ENCODE measurements around the gene SMAD2.

SMAD2 gene

GRCh38 chr18:47832348-47832747 lies 98.1 kb downstream of the SMAD2 start:
- Histone ChIP-seq H3K4me2 (ENCODE audit: low read depth, low read length) (no peak overlapping the region), H2AFZ (ENCODE audit: low read length) (no peak overlapping the region), H3K4me1 (ENCODE audit: low read length) (no peaks in the 10 kb centered on the region), H3K9ac (ENCODE audit: low read length) (no peak overlapping the region), H3K36me3 (replicated peaks; ENCODE audit: insufficient read depth, low read length) (no peaks in the 10 kb centered on the region), H3F3A (ENCODE audit: insufficient read depth, low read length) (no peaks in the 10 kb centered on the region), H3K9me3 (replicated peaks; ENCODE audit: insufficient read depth, low read length) (no peaks in the 10 kb centered on the region), H3K27me3 (replicated peaks; ENCODE audit: insufficient read depth, low read length) (no peaks in the 10 kb centered on the region), H3K4me3 (ENCODE audit: low read length) (no peak overlapping the region), H3K9me2 (replicated peaks; ENCODE audit: insufficient read depth, low read length) (no peaks in the 10 kb centered on the region), H4K20me1 (ENCODE audit: insufficient read depth, low read length) (no peaks in the 10 kb centered on the region), H3K79me2 (ENCODE audit: low read length) (no peaks in the 10 kb centered on the region), H3K27ac (ENCODE audit: low read length) (no peak overlapping the region)
- DNase-seq: no peak
- TF ChIP-seq EZH2 (optimal IDR thresholded peaks at IDR 0.05; ENCODE audit: low read depth, low read length) (no peak), EZH2phosphoT487 (IDR thresholded peaks at IDR 0.05; ENCODE audit: low read length) (no peak), CTCF (IDR thresholded peaks at IDR 0.05; ENCODE audit: low read length) (no peak)

GRCh38 chr18:47831351-47831750 lies 99.1 kb downstream of the SMAD2 start:
- Histone ChIP-seq H3K4me2 (ENCODE audit: low read depth, low read length) (no peak overlapping the region), H3K9me3 (replicated peaks; ENCODE audit: insufficient read depth, low read length) (no peaks in the 10 kb centered on the region), H3F3A (ENCODE audit: insufficient read depth, low read length) (no peaks in the 10 kb centered on the region), H3K9me2 (replicated peaks; ENCODE audit: insufficient read depth, low read length) (no peaks in the 10 kb centered on the region), H3K4me1 (ENCODE audit: low read length) (no peaks in the 10 kb centered on the region), H3K27ac (ENCODE audit: low read length) (no peak overlapping the region), H3K9ac (ENCODE audit: low read length) (no peak overlapping the region), H3K27me3 (replicated peaks; ENCODE audit: insufficient read depth, low read length) (no peaks in the 10 kb centered on the region), H3K4me3 (ENCODE audit: low read length) (no peak overlapping the region), H2AFZ (ENCODE audit: low read length) (no peak overlapping the region), H4K20me1 (ENCODE audit: insufficient read depth, low read length) (no peaks in the 10 kb centered on the region), H3K79me2 (ENCODE audit: low read length) (no peaks in the 10 kb centered on the region), H3K36me3 (replicated peaks; ENCODE audit: insufficient read depth, low read length) (no peaks in the 10 kb centered on the region)
- no peak for DNase-seq
- TF ChIP-seq EZH2 (optimal IDR thresholded peaks at IDR 0.05; ENCODE audit: low read depth, low read length) (no peak), EZH2phosphoT487 (IDR thresholded peaks at IDR 0.05; ENCODE audit: low read length) (no peak), CTCF (IDR thresholded peaks at IDR 0.05; ENCODE audit: low read length) (no peak)

GRCh38 chr18:47830772-47831171 lies 99.7 kb downstream of the SMAD2 start:
- no peak overlapping the region for H3K4me3 ChIP-seq (ENCODE audit: low read length)
- no peaks in the 10 kb centered on the region for H3K27me3 ChIP-seq (replicated peaks; ENCODE audit: insufficient read depth, low read length)
- DNase-seq: no peak
- H3F3A ChIP-seq (ENCODE audit: insufficient read depth, low read length): no peaks in the 10 kb centered on the region
- H3K9me2 ChIP-seq (replicated peaks; ENCODE audit: insufficient read depth, low read length): no peaks in the 10 kb centered on the region
- H3K9me3 ChIP-seq (replicated peaks; ENCODE audit: insufficient read depth, low read length): no peaks in the 10 kb centered on the region
- no peak overlapping the region for H3K9ac ChIP-seq (ENCODE audit: low read length)
- TF ChIP-seq EZH2phosphoT487 (IDR thresholded peaks at IDR 0.05; ENCODE audit: low read length) (no peak), CTCF (IDR thresholded peaks at IDR 0.05; ENCODE audit: low read length) (no peak), EZH2 (optimal IDR thresholded peaks at IDR 0.05; ENCODE audit: low read depth, low read length) (no peak)
- H2AFZ ChIP-seq (ENCODE audit: low read length): no peak overlapping the region
- H3K4me2 ChIP-seq (ENCODE audit: low read depth, low read length): no peak overlapping the region
- no peaks in the 10 kb centered on the region for H4K20me1 ChIP-seq (ENCODE audit: insufficient read depth, low read length)
- no peaks in the 10 kb centered on the region for H3K79me2 ChIP-seq (ENCODE audit: low read length)
- no peaks in the 10 kb centered on the region for H3K36me3 ChIP-seq (replicated peaks; ENCODE audit: insufficient read depth, low read length)
- H3K27ac ChIP-seq (ENCODE audit: low read length): no peak overlapping the region
- H3K4me1 ChIP-seq (ENCODE audit: low read length): no peaks in the 10 kb centered on the region
